Right kidney (tissue), 1 donor: ENCODE results near the gene RNF13.

Experiments used
- DNase-seq: peaks from one replicate; pipeline ENCODE4 v3.0.0-alpha.2; 2016

The RNF13 gene

GRCh38 chr3:149998946-149999345, 185.9 kb downstream of the RNF13 start:
- no peak for DNase-seq

- DNase-seq: no peak
Observed at GRCh38 chr3:149999421-149999820, 186.4 kb downstream of the RNF13 start.

GRCh38 chr3:150000641-150001040, 187.6 kb downstream of the RNF13 start:
- no peak for DNase-seq

GRCh38 chr3:150005243-150006112, 192.5 kb downstream of the RNF13 start:
- no peak for DNase-seq

GRCh38 chr3:150006794-150007193, 193.8 kb downstream of the RNF13 start:
- DNase-seq: no peak
